Left lung (tissue), 10 donors: Measurements from ENCODE around the gene CNTN5. TPM values are rescaled to one million over a fixed set of nuclear protein-coding genes. Genes with fewer than 3 reads are reported as not detected.

Source experiments
- ATAC-seq: fragments of 200-7000 bp; cut with Tn5 transposase; one replicate; pipeline ENCODE4 v1.9.1; 2020; ENCODE audit warnings: moderate library complexity
- DNase-seq, 4 donors: peaks; one replicate each; pipeline ENCODE4 v3.0.0-alpha.2; 2013 to 2020
- H3K27ac ChIP-seq, 2 donors: fragments of 200-600 bp; sonication (generic) in 1 of 2; one replicate each; pipeline versions ENCODE4 v1.5.0 to v1.8.0; 2020 to 2021
- H3K27me3 ChIP-seq, 2 donors: fragments of 200-600 bp; sonication (generic) in 1 of 2; one replicate each; pipeline versions ENCODE4 v1.5.0 to v1.8.0; 2020 to 2021
- H3K36me3 ChIP-seq, 2 donors: fragments of 200-600 bp; sonication (generic) in 1 of 2; one replicate each; pipeline versions ENCODE4 v1.5.0 to v1.8.0; 2020 to 2021
- H3K4me1 ChIP-seq, 2 donors: fragments of 200-600 bp; one replicate each; pipeline ENCODE4 v1.8.0; 2021
- H3K4me3 ChIP-seq, 2 donors: fragments of 200-600 bp; sonication (generic) in 1 of 2; one replicate each; pipeline versions ENCODE4 v1.5.0 to v1.8.0; 2020 to 2021; ENCODE audit warnings: mild to moderate bottlenecking in 1 of 2
- H3K9me3 ChIP-seq, 2 donors: fragments of 200-600 bp; sonication (generic) in 1 of 2; one replicate each; pipeline versions ENCODE4 v1.5.0 to v1.8.0; 2020 to 2021
- intact Hi-C, 2 donors: fragments of 100-400 bp; cut with DNase I; formaldehyde crosslinking; loops; one replicate each; pipeline versions ENCODE4 v1.11.2 to v1.14.2; 2022
- polyA plus RNA-seq, 6 donors: library from polyadenylated mRNA; unstranded; fragments of 120-200 nt; gene quantifications; one replicate each; pipeline ENCODE4 v1.2.1, GENCODE V29; 2013; ENCODE audit not compliant: insufficient read length in 6 of 6
- total RNA-seq, 2 donors: library from RNA; stranded (reverse); fragmentation: NEBNext Ultra II Directional; extraction: Animal tissue kit (Norgen Biotek cat#: 25700); gene quantifications; one replicate each; pipeline ENCODE4 v1.2.1, GENCODE V29; 2021
- TF ChIP-seq, protein P1 (sequence below), 2 donors: fragments of 200-600 bp; sonication (generic) in 1 of 2; IDR thresholded peaks; one replicate each; pipeline versions ENCODE4 v1.5.0 to v1.8.0; 2021; ENCODE audit warnings: antibody characterized with exemption in 2 of 2
- donor health status: DM: no; HTN: yes; CAD: no.
- donor health status: DM: no; HTN: no; CAD: no.

The CNTN5 gene
- total and polyA plus RNA-seq, 8 donors: 0.08 to 0.34 (median 0.24) TPM; not detected in 1

- TF ChIP-seq, protein P1, sequence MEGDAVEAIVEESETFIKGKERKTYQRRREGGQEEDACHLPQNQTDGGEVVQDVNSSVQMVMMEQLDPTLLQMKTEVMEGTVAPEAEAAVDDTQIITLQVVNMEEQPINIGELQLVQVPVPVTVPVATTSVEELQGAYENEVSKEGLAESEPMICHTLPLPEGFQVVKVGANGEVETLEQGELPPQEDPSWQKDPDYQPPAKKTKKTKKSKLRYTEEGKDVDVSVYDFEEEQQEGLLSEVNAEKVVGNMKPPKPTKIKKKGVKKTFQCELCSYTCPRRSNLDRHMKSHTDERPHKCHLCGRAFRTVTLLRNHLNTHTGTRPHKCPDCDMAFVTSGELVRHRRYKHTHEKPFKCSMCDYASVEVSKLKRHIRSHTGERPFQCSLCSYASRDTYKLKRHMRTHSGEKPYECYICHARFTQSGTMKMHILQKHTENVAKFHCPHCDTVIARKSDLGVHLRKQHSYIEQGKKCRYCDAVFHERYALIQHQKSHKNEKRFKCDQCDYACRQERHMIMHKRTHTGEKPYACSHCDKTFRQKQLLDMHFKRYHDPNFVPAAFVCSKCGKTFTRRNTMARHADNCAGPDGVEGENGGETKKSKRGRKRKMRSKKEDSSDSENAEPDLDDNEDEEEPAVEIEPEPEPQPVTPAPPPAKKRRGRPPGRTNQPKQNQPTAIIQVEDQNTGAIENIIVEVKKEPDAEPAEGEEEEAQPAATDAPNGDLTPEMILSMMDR (IDR thresholded peaks at IDR 0.05): no peak
- H3K9me3 ChIP-seq: no peaks in the 10 kb centered on the region
- no peak overlapping the region for H3K27ac ChIP-seq
- intact Hi-C loops: no loop called here
- no peaks in the 10 kb centered on the region for H3K4me1 ChIP-seq
- H3K4me3 ChIP-seq: no peak overlapping the region
- H3K36me3 ChIP-seq: no peaks in the 10 kb centered on the region
- H3K27me3 ChIP-seq: no peaks in the 10 kb centered on the region
- DNase-seq: no peak
- ATAC-seq: no peak
Observed at GRCh38 chr11:100068116-100068515, 1047.4 kb downstream of the CNTN5 start.

- Histone ChIP-seq H3K36me3 (no peaks in the 10 kb centered on the region), H3K27ac (no peak overlapping the region), H3K9me3 (no peaks in the 10 kb centered on the region), H3K4me1 (no peaks in the 10 kb centered on the region), H3K4me3 (no peak overlapping the region), H3K27me3 (no peaks in the 10 kb centered on the region)
- no peak for DNase-seq
- no peak for ATAC-seq
- intact Hi-C loops: no loop called here
- TF ChIP-seq, protein P1 (IDR thresholded peaks at IDR 0.05): no peak
Observed at GRCh38 chr11:100072131-100072530, 1051.4 kb downstream of the CNTN5 start.

GRCh38 chr11:100080381-100080780 is 1059.6 kb downstream of the CNTN5 start:
- H3K4me1 ChIP-seq: no peaks in the 10 kb centered on the region
- intact Hi-C loops: no loop called here

GRCh38 chr11:100080821-100081220 is 1060.1 kb downstream of the CNTN5 start:
- DNase-seq: no peak
- H3K4me1 ChIP-seq: no peaks in the 10 kb centered on the region
- H3K9me3 ChIP-seq: no peaks in the 10 kb centered on the region
- intact Hi-C loops: no loop called here
- ATAC-seq: no peak
- TF ChIP-seq, protein P1 (IDR thresholded peaks at IDR 0.05): no peak
- no peaks in the 10 kb centered on the region for H3K36me3 ChIP-seq
- no peak overlapping the region for H3K27ac ChIP-seq
- H3K27me3 ChIP-seq: no peaks in the 10 kb centered on the region
- no peak overlapping the region for H3K4me3 ChIP-seq

More at GRCh38 chr11:100080381-100080780, 1059.6 kb downstream of the CNTN5 start:
- TF ChIP-seq, protein P1 (IDR thresholded peaks at IDR 0.05): no peak
- no peak for DNase-seq
- no peaks in the 10 kb centered on the region for H3K27me3 ChIP-seq
- H3K27ac ChIP-seq: no peak overlapping the region
- H3K4me3 ChIP-seq: no peak overlapping the region
- no peak for ATAC-seq
- H3K9me3 ChIP-seq: no peaks in the 10 kb centered on the region
- no peaks in the 10 kb centered on the region for H3K36me3 ChIP-seq

- ATAC-seq: no peak
- Histone ChIP-seq H3K27me3 (no peaks in the 10 kb centered on the region), H3K4me3 (no peak overlapping the region), H3K27ac (no peak overlapping the region), H3K9me3 (peaks cover 0 to 2% of the 10 kb centered on the region in 2 donors), H3K4me1 (no peaks in the 10 kb centered on the region), H3K36me3 (no peaks in the 10 kb centered on the region)
- intact Hi-C loops: no loop called here
- no peak for DNase-seq
- TF ChIP-seq, protein P1 (IDR thresholded peaks at IDR 0.05): no peak
Observed at GRCh38 chr11:100093698-100094097, 1072.9 kb downstream of the CNTN5 start.
